ENCODE measurements around the gene RNPEPL1.

RNPEPL1 gene

DNA sequence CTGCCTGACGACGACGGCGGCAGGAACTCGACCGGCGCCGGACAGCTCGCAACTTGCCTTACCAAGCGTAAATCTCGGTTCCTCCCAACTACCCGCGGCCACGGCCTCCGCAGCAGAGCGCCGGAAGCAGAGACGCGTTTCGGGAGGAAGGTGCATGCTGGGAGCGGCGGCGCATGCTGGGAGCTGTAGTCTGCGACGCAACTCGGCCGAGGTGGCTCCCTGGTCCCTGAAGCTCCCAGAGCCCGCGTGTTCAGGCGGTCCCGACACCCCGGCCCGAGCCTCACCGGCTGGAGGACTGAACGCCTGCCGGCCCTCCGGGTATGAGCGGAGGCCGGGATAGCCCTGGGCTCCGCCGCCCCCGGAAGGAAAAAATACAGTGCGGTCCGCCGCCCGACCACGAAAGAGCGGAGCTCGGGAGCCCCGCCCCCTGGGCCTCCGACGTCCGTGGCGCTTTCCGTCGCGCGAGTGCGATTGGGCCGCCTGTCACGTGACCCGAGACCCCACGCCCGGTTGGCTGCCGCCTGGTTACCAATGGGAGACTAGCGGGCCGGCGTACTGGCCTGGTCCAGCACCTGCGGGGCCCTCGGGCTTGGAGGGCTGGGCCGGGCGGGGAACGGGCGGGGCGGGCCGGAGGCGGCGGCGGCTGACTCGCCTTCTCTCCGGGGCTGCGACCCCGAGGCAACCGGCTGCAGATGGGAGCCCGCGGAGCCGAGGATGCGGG, 18.1 kb downstream of the RNPEPL1 start, which contains the start of gene CAPN10:
Gene CAPN10 (plus strand): TSS at position 537 of the 721 bp plus-strand sequence. CDS start 178 bp downstream, at position 715.
- TF ChIP-seq, protein P1, sequence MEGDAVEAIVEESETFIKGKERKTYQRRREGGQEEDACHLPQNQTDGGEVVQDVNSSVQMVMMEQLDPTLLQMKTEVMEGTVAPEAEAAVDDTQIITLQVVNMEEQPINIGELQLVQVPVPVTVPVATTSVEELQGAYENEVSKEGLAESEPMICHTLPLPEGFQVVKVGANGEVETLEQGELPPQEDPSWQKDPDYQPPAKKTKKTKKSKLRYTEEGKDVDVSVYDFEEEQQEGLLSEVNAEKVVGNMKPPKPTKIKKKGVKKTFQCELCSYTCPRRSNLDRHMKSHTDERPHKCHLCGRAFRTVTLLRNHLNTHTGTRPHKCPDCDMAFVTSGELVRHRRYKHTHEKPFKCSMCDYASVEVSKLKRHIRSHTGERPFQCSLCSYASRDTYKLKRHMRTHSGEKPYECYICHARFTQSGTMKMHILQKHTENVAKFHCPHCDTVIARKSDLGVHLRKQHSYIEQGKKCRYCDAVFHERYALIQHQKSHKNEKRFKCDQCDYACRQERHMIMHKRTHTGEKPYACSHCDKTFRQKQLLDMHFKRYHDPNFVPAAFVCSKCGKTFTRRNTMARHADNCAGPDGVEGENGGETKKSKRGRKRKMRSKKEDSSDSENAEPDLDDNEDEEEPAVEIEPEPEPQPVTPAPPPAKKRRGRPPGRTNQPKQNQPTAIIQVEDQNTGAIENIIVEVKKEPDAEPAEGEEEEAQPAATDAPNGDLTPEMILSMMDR (IDR thresholded peaks at IDR 0.05), result no peak

DNA sequence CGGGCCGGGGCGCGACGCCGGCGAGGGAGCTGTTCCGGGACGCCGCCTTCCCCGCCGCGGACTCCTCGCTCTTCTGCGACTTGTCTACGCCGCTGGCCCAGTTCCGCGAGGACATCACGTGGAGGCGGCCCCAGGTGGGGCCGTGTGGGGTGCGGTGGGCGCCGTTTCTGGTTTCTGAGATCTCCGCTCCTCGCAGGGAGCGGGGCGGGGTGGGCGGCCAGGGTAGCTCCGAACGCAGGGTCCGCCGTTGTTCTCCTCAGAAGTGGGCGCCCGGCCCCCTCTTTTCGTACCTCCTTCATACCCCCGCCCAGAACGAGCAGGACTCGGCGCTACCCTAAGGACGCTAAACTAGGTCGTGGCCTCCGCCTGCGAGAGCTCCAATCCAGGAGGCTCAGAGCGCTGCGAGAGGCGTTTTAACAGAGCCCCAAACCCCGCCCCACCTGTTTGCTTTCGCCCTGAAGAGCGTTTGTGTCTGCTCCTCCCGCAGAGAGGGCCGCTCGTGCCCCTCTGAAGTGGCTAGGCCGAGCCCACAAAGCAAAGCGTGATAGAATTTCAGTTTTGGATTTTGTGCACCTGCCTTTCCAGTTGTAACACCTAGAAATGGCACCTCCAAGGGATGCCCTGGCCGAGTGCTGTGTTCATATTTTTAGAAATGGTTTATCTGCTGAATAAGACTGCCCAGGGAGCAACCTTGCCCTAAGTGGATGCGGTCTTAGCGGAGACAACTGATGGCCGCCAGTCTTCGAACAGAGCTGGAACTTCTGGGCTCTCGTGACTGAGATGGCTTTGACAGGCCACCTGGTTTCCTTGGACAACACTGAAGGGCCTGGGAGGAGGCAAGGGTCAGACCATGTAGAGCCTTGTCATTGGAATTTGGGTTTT, 18.9 kb downstream of the RNPEPL1 start:
- TF ChIP-seq, protein P1 (IDR thresholded peaks at IDR 0.05), result no peak

DNA sequence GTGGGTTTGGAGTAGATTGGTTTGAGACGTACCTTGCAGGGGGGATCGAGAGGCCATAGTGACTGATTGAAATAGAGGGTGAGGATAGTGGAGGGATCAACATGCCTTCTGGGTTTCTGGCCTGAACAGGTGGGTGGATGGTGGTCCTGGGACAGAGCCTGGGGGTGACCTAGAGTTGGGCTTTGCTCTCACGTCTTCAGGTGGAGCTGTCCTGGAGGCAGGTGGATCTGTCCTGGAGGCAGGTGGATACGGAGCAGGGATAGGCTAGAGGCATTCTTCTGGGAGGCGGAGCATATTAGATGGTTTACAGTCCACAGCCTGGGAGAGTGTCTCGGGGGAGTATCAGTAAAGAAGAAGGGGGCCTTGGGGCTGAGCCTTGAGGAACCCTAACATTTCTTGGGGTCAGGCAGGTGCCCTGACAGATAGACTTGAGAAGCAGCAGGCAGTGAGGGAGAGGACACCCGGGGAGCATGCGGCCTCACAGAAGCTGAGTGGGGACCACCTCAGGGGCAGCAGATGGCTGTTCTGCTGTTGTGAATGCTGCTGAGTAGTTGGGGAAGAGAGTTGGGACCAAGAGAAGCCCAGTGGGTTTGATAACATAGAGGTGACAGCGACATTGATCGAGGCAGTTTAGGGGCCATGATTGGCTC, 19.8 kb downstream of the RNPEPL1 start:
- TF ChIP-seq, protein P1 (IDR thresholded peaks at IDR 0.05), result no peak

DNA sequence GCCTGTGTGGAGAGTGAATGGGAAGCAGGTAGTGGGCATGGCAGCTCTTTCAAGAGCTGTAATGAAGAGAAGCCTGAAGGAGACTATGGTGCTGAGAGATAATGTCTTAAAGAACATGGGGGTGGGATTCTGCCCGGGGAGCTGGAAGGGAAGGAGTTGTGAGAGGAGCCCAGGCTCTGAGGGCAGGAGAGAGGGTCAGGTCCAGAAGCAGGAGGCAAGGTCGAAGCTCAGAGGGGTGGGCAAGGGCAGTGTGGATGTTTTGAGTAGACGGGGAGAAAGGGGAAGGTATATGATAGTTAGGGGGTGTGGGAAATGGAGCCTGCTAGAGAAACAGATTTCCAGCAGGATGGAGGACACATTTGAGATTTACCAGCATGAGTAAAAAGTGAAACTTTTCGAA, 20.4 kb downstream of the RNPEPL1 start:
- TF ChIP-seq, protein P1 (IDR thresholded peaks at IDR 0.05), result no peak

DNA sequence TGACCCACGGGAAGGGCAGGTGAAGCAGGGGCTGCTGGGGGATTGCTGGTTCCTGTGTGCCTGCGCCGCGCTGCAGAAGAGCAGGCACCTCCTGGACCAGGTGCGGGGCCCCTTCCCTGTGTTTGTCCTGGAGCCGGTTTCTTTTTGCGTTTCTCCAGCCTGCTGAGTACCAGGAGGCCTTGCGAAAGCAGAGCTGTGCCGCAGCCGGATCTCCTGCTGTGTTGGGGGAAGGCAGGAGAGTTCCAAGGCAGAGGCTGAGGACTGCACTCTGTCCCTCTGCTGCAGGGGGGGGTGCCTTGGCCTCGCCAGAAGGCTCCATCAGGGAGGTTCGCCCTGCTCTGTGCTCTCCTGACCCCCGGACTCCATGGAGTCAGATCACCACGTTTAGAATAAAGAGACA, 21.1 kb downstream of the RNPEPL1 start:
- TF ChIP-seq, protein P1 (IDR thresholded peaks at IDR 0.05), result no peak

DNA sequence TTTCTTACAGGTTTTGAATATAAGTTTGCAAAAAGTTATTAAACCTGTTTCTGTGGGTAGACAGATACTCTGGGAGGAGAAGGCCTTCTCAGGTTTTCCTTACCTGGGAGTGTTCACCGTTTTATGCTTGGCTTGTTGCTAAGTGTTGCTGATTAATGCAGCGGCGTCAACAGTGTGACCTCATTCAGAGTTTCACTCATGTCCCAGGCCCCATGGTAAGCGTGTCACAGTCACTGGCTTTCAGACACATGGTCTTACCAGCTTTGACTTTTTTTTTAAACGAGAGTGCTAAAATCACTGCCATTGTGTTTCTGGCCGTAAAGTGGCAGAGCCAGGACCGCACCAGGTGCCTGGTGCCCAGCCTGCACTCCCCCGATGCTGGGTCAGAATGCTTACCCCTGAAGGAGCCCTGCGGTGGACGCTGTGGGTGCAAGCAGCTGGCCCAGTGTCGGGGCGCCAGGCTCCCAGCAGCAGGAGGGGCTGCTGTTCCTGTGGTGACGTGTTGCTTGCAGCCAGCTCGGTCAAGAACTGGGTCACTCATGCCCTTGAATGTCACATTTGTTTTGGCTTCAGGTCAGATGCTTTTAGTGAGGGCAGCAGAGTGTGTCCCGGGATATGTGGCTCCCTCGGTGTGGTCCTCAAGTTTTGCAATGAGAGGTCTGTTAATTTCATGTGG, 21.7 kb downstream of the RNPEPL1 start:
- TF ChIP-seq, protein P1 (IDR thresholded peaks at IDR 0.05), result no peak

DNA sequence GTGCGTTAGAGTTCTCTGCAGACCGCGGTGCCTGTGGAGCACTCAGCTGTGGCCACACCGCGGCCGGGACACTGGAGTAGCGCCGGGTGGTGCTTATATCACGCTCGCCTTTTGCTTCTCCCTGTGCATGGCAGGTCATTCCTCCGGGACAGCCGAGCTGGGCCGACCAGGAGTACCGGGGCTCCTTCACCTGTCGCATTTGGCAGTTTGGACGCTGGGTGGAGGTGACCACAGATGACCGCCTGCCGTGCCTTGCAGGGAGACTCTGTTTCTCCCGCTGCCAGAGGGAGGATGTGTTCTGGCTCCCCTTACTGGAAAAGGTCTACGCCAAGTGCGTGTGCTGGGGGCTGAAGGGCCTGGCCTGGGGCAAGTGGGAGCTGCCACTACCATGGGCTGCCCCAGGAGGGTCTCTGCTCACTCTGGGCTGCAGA, 22.4 kb downstream of the RNPEPL1 start:
- TF ChIP-seq, protein P1 (IDR thresholded peaks at IDR 0.05), result no peak

Measured in LNCAP (cell line).